ENCODE measurements around the gene CALR. TPM values are rescaled to one million over a fixed set of nuclear protein-coding genes. Genes with fewer than 3 reads are reported as not detected.
"Not testable (repeated sequence)": the region's sequence is repeated elsewhere in the genome, so short reads cannot be mapped to it uniquely, and the experiment has no call there.

Gene CALR
- polyA plus RNA-seq, 2 of the 4 experiments (the other 2 are of a cell fraction), result 419 to 494 TPM

- H3K4me2 ChIP-seq, result no peak overlapping the region; the same call in 2 of the 3 replicates
- ATAC-seq, result no peak
- ChIA-PET POLR2A (interaction anchor here (0.8 kb wide), 1 partner anchor 20 kb away, joined by 3 read pairs; the partner anchor contains the start of gene FARSA), CTCF (interaction anchor here (1.2 to 5.7 kb wide), 3 partner anchors 11 to 69 kb away, joined by 3 to 43 read pairs (median 6); no protein-coding TSS in a partner anchor)
- H3K4me1 ChIP-seq, result peaks cover 21% of the 10 kb centered on the region; the same call in 2 of the 3 replicates
- DNase-seq (ENCODE audit: low read depth in 1 of 2, low spot score in 1 of 2), result no peak
- H3K9me3 ChIP-seq, result no peaks in the 10 kb centered on the region
- TF ChIP-seq FOSB (CRISPR knock-in tag; IDR thresholded peaks at IDR 0.05) (no peak), ZSCAN20 (CRISPR knock-in tag; IDR thresholded peaks at IDR 0.05) (no peak), CTCF (IDR thresholded peaks at IDR 0.05) (no peak), ZNF302 (CRISPR knock-in tag; IDR thresholded peaks at IDR 0.05) (no peak), TFCP2L1 (CRISPR knock-in tag; IDR thresholded peaks at IDR 0.05) (no peak), ELK1 (IDR thresholded peaks at IDR 0.05; ENCODE audit: low read depth, low read length) (no peak), HMGXB4 (CRISPR knock-in tag; IDR thresholded peaks at IDR 0.05; ENCODE audit: borderline replicate concordance) (no peak), NFE2L2 (conservative IDR thresholded peaks at IDR 0.05; ENCODE audit: low read length) (no peak), JUN (IDR thresholded peaks at IDR 0.05) (no peak), SMC3 (IDR thresholded peaks at IDR 0.05) (no peak), EHMT2 (IDR thresholded peaks at IDR 0.05; ENCODE audit: low read depth) (no peak), BHLHE40 (IDR thresholded peaks at IDR 0.05; ENCODE audit: low read depth, low read length) (no peak), JUNB (IDR thresholded peaks at IDR 0.05) (no peak)
- FAIRE-seq, result no peak
- H3K27ac ChIP-seq, result 0 out of 6 replicates have a peak overlapping the region, but pooled peaks of 1 of the 2 experiments have one; percentile 12
- no peak overlapping the region for H3K4me3 ChIP-seq
- WGBS (ENCODE audit: missing lambda C conversion rate), result 89% methylated on average over 9 of the region's 12 CpGs
Observed at GRCh38 chr19:12953799-12954611, 15.6 kb downstream of the CALR start.

GRCh38 chr19:12954612-12954962 is 16.2 kb downstream of the CALR start:
- H3K27ac ChIP-seq, result no peak overlapping the region
- CTCF ChIA-PET, result interaction anchor here (1.2 to 5.7 kb wide), 3 partner anchors 10 to 69 kb away, joined by 3 to 43 read pairs (median 6); no protein-coding TSS in a partner anchor
- peak overlapping the region; percentile 82 for H3K4me2 ChIP-seq
- ATAC-seq (no peak), FAIRE-seq (no peak), DNase-seq (ENCODE audit: low read depth in 1 of 2, low spot score in 1 of 2) (no peak)
- no peaks in the 10 kb centered on the region for H3K9me3 ChIP-seq
- TF ChIP-seq TP53 (CRISPR knock-in tag; IDR thresholded peaks at IDR 0.05) (no peak), BHLHE40 (IDR thresholded peaks at IDR 0.05; ENCODE audit: low read depth, low read length) (no peak), REST (IDR thresholded peaks at IDR 0.05) (no peak), NR3C1 (IDR thresholded peaks at IDR 0.05) (no peak), BCL3 (IDR thresholded peaks at IDR 0.05) (no peak), RARB (CRISPR knock-in tag; IDR thresholded peaks at IDR 0.05) (no peak)
- H3K4me3 ChIP-seq, result no peak overlapping the region
- peaks cover 21% of the 10 kb centered on the region; the same call in 2 of the 3 replicates for H3K4me1 ChIP-seq
- POLR2A ChIA-PET, result interaction anchor here (0.8 kb wide), 1 partner anchor 21 kb away, joined by 3 read pairs; the partner anchor contains the start of gene FARSA
- WGBS (ENCODE audit: missing lambda C conversion rate), result 88% methylated on average over 1 of the region's 1 CpG

GRCh38 chr19:12955575-12955974 is 17.2 kb downstream of the CALR start:
- peak overlapping the region in 1 of 2 experiments; percentile 100; a peak in 3 of 6 replicates for H3K27ac ChIP-seq
- POLR2A ChIA-PET; H3K9me3 ChIP-seq; ATAC-seq; FAIRE-seq; DNase-seq (ENCODE audit: low read depth in 1 of 2, low spot score in 1 of 2): not testable (repeated sequence)
- peak overlapping the region; percentile 82 for H3K4me2 ChIP-seq
- 93% methylated on average over 7 of the region's 9 CpGs for WGBS (ENCODE audit: missing lambda C conversion rate)
- peak overlapping the region; percentile 87; the same call in 2 of the 3 replicates for H3K4me3 ChIP-seq
- CTCF ChIA-PET, result interaction anchor here (1.2 to 5.7 kb wide), 3 partner anchors 9 to 70 kb away, joined by 3 to 43 read pairs (median 4); no protein-coding TSS in a partner anchor
- H3K4me1 ChIP-seq, result peaks cover 21% of the 10 kb centered on the region; the same call in 2 of the 3 replicates
